RWPE2 (cell line): ENCODE data around the gene MAP3K5.

Experiments used
- ATAC-seq: fragments of 200-7000 bp; cut with Tn5 transposase; 3 replicates; pipeline ENCODE4 v1.9.1; 2021; ENCODE audit warnings: low read depth
- DNase-seq: peaks from one replicate; pipeline ENCODE4 v3.0.0-alpha.2; 2020; ENCODE audit warnings: low spot score
- H3K27ac ChIP-seq: fragments of 450-650 bp; 2 replicates; pipeline ENCODE4 v1.5.1; 2017; ENCODE audit warnings: mild to moderate bottlenecking; ENCODE audit not compliant: poor library complexity, severe bottlenecking
- H3K27me3 ChIP-seq: fragments of 250-450 bp; sonication (Bioruptor Pico); 2 replicates; pipeline ENCODE4 v1.5.1; 2021; ENCODE audit warnings: mild to moderate bottlenecking, moderate library complexity; ENCODE audit not compliant: insufficient read depth, poor library complexity, severe bottlenecking
- H3K36me3 ChIP-seq: fragments of 250-450 bp; sonication (Bioruptor Pico); 2 replicates; pipeline ENCODE4 v1.5.1; 2020; ENCODE audit warnings: low read depth, mild to moderate bottlenecking, moderate library complexity
- H3K4me1 ChIP-seq: fragments of 250-450 bp; sonication (Bioruptor Pico); 2 replicates; pipeline ENCODE4 v1.5.1; 2021; ENCODE audit warnings: mild to moderate bottlenecking, moderate library complexity; ENCODE audit not compliant: insufficient read depth, poor library complexity, severe bottlenecking
- H3K4me3 ChIP-seq: fragments of 250-450 bp; sonication (Bioruptor Pico); 2 replicates; pipeline ENCODE4 v1.5.1; 2021; ENCODE audit warnings: mild to moderate bottlenecking, moderate library complexity; ENCODE audit not compliant: severe bottlenecking
- H3K9me3 ChIP-seq: fragments of 250-450 bp; sonication (Bioruptor Pico); 2 replicates; pipeline ENCODE4 v1.5.1; 2021; ENCODE audit warnings: mild to moderate bottlenecking, moderate library complexity; ENCODE audit not compliant: severe bottlenecking
- CTCF ChIP-seq: fragments of 450-650 bp; IDR thresholded peaks from one replicate; pipeline ENCODE4 v1.5.1; 2017; ENCODE audit warnings: mild to moderate bottlenecking, moderate library complexity; ENCODE audit not compliant: poor library complexity, severe bottlenecking

The MAP3K5 gene

GRCh38 chr6:136786658-136787057 lies 5.6 kb downstream of the MAP3K5 start:
- no peak for TF ChIP-seq CTCF
- no peaks in the 10 kb centered on the region for H3K9me3 ChIP-seq
- peaks cover 29% of the 10 kb centered on the region for H3K4me1 ChIP-seq
- 0 out of 2 replicates have a peak, but pooled peaks cover 3% of the 10 kb centered on the region for H3K36me3 ChIP-seq
- ATAC-seq (no peak), DNase-seq (no peak)
- H3K27ac ChIP-seq = no peak overlapping the region
- H3K27me3 ChIP-seq = no peaks in the 10 kb centered on the region
- H3K4me3 ChIP-seq = no peak overlapping the region

GRCh38 chr6:136784910-136785746 lies 7.1 kb downstream of the MAP3K5 start:
- no peak overlapping the region for H3K4me3 ChIP-seq
- H3K4me1 ChIP-seq = peaks cover 23% of the 10 kb centered on the region
- ATAC-seq = no peak

GRCh38 chr6:136784271-136784664 lies 8.0 kb downstream of the MAP3K5 start:
- no peak for DNase-seq
- no peak overlapping the region for H3K27ac ChIP-seq
- H3K9me3 ChIP-seq = no peaks in the 10 kb centered on the region
- ATAC-seq = no peak
- no peaks in the 10 kb centered on the region for H3K36me3 ChIP-seq
- TF ChIP-seq CTCF = no peak
- H3K4me1 ChIP-seq = peaks cover 21% of the 10 kb centered on the region
- H3K4me3 ChIP-seq = no peak overlapping the region
- H3K27me3 ChIP-seq = no peaks in the 10 kb centered on the region

More at GRCh38 chr6:136784910-136785746, 7.1 kb downstream of the MAP3K5 start:
- no peak for DNase-seq
- no peak overlapping the region for H3K27ac ChIP-seq
- H3K27me3 ChIP-seq = no peaks in the 10 kb centered on the region
- TF ChIP-seq CTCF = no peak
- H3K36me3 ChIP-seq = no peaks in the 10 kb centered on the region
- no peaks in the 10 kb centered on the region for H3K9me3 ChIP-seq

GRCh38 chr6:136783495-136784270 lies 8.6 kb downstream of the MAP3K5 start:
- no peaks in the 10 kb centered on the region for H3K27me3 ChIP-seq
- no peak overlapping the region for H3K27ac ChIP-seq
- peaks cover 21% of the 10 kb centered on the region for H3K4me1 ChIP-seq
- ATAC-seq (no peak), DNase-seq (no peak)
- TF ChIP-seq CTCF = no peak
- no peaks in the 10 kb centered on the region for H3K9me3 ChIP-seq
- no peak overlapping the region for H3K4me3 ChIP-seq
- no peaks in the 10 kb centered on the region for H3K36me3 ChIP-seq

GRCh38 chr6:136783021-136783420 lies 9.3 kb downstream of the MAP3K5 start:
- DNase-seq (no peak), ATAC-seq (no peak)
- Histone ChIP-seq H3K36me3 (no peaks in the 10 kb centered on the region), H3K27me3 (no peaks in the 10 kb centered on the region), H3K4me1 (peaks cover 15% of the 10 kb centered on the region), H3K4me3 (no peak overlapping the region), H3K27ac (no peak overlapping the region), H3K9me3 (no peaks in the 10 kb centered on the region)
- TF ChIP-seq CTCF = no peak
